Measurements from ENCODE around the gene HPSE2.
"Not testable (repeated sequence)": the region's sequence is repeated elsewhere in the genome, so short reads cannot be mapped to it uniquely, and the experiment has no call there.

HPSE2 gene

DNA sequence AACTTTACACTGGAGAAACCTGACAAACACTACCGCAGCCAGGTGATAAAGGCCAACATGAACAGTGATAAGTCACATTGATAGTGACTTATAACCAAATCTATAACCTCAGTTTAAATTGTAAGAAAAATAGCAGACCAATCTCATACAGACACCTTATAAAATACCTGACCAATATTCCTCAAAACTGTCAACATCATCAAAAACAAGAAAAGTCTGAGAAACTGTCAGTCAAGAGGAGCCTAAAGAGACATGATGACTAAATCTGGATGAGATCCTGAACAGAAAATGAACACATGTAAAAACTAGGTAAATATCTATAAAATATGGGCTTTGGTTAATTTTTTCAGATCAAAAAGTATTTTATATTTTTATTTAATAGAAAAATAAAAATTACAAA lies 233.3 kb downstream of the HPSE2 start:
- no peak for DNase-seq

- DNase-seq = no peak
These were observed 238.1 kb downstream of the HPSE2 start for GRCh38 chr10:98997596-98997995.

DNA sequence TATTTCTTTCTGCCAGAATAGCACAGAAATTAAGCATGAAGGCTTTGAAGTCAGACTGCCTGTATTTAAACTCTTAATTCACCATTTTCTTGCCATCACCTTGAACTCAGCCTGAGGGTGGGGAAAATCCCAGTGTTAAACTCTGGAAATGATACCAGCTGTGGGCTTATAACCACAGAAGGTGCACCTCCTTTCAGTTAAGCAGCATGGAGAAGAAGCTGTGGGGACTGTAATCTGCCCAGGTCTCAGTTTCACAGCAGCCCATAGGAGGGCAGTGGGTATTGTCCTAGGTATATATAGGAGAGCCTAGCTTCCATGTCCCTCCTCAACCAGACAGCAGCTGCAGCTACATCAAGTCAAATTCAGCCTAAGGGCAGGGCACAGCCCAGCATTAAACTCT lies 241.6 kb downstream of the HPSE2 start:
- no peak for DNase-seq

DNA sequence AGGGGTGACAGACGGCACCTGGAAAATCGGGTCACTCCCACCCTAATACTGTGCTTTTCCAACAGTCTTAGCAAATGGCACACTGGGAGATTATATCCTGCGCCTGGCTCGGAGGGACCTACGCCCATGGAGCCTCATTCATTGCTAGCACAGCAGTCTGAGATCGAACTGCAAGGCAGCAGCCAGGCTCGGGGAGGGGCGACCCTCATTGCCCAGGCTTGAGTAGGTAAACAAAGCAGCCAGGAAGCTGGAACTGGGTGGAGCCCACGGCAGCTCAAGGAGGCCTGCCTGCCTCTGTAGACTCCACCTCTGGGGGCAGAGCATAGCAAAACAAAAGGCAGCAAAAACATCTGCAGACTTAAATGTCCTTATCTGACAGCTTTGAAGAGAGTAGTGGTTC lies 251.9 kb downstream of the HPSE2 start:
- DNase-seq = not testable (repeated sequence)

- no peak for DNase-seq
These were observed 255.3 kb downstream of the HPSE2 start for GRCh38 chr10:98980353-98980752.

DNA sequence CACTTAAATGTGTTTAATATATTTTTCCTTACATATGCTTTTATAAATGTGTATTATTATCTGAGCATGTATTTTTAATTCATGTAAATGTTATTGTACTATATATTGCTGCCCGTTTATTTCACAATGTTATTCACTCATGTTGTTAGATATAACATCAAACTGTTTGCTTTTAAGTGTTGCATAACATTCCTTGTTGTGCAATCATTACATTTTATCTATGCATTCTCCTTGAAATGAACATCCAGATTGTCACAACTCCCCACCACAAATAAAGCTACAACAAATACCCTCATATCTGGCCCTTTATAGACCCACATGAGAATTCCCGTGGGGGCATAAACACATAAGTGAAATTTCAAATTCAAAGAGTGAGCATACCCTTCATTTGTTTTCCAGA lies 264.2 kb downstream of the HPSE2 start:
- no peak for DNase-seq

DNA sequence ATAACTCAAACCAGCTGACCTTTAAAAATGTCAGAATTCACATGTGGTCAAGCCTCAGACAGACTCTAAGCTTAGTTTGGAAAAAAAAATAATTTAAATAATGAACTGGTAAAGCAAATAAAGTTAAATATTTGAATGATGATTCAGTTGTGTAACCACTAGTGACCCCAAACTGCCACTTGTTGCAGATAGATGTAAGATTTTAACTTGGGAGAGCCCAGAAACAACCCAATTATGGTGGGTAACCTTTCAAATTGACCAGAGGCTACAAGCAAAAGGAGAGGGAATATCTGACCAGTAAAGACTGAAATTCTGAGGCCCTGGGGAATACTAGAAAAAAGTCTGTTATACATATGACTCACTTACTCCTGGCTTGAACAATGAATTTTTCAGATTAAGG lies 268.1 kb downstream of the HPSE2 start:
- DNase-seq = no peak

- DNase-seq = no peak
These were observed 272.0 kb downstream of the HPSE2 start for GRCh38 chr10:98963608-98964007.

- DNase-seq = no peak
These were observed 276.3 kb downstream of the HPSE2 start for GRCh38 chr10:98959379-98959778.

GRCh38 chr10:98957801-98958200 lies 277.9 kb downstream of the HPSE2 start:
- no peak for DNase-seq

- DNase-seq = no peak
These were observed 278.9 kb downstream of the HPSE2 start for GRCh38 chr10:98956576-98957260.

DNA sequence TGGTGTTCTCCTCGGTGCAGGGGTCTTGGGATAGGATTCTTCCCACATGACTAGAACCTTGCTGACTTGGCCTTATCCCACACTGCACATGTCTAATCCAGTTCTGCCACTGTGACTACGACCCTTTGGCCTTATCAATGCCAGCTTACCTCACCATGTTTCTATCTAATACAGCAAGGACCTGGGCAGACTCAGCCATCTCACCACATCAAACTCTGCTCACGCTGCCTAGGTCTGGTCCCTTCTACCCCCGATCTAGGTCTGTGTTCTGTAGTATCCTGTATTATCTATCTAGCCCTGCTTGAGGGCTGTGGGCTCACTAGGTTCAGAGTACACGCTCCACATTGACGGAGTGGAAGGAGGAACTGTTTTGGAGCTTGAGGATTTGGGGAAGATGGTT lies 282.4 kb downstream of the HPSE2 start:
- no peak for DNase-seq

DNA sequence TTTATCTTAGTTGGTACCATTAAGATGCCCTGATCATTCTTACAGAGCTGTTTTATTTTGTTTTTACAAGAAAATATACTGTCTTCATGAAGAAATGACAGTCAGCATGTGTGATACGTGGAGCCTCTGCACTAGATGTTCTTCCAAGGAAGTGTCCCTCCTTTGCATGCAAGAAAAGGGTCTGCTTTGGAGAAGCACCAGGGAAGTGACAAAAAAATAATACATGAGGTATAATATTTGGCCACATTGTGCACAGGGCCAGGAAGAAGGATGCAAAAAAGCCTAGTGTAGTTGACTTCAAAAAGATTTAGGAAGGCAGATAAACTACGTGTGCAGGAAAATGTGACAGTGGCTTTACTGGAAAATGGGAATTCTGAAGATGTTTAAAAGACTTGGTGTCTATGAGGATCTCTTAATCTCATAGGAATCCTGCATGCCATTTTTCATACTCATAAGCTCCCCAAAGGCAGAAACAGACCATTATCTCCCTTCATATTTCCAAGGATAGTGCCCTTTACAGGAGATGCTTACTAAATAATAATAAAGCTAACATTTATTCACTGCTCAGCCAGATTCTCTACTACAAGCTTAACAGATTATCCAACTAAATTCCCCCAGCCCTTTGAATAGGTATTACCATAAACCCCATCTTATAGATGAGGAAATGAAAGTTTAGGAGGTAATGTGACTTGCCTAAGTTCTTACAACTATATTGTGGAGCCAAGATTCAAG lies 284.2 kb downstream of the HPSE2 start:
- no peak for DNase-seq

- DNase-seq = no peak
These were observed 285.5 kb downstream of the HPSE2 start for GRCh38 chr10:98950106-98950505.

GRCh38 chr10:98949306-98949705 lies 286.3 kb downstream of the HPSE2 start:
- DNase-seq = no peak

DNA sequence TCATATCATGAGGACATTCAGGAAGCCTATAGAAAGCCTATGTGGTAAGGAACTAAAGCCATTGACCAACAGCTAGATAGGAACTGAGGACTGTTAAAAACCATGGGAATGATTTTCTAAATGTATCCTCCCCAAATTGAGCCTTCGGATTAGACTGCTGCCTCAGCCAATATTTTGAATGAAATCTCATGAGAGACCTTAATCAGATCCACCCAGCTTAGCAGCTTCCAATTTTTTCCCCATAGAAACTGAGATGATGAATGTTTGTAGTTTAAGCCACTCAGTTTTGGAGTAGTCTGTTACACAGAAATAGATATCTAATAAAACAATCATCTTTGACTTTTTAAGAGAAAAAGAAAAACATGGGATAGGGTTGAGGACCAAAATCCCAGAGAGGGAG lies 292.0 kb downstream of the HPSE2 start:
- no peak for DNase-seq

DNA sequence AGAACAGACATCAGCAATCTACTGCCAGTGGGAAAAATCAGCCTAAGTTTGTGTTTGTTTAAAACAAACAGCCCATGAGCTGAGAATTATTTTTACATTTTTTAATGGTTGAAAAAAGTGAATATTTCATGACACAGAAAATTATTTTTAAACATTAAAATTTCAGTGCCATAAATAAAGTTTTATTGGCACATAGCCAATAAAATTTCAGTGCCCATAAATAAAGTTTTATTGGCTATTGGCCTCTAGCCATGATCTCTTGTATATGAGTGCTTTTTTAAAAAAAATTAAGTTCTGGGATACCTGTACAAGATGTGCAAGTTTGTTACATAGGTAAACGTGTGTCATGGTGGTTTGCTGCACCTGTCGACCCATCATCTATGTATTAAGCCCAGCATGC lies 305.9 kb downstream of the HPSE2 start:
- DNase-seq = no peak

DNA sequence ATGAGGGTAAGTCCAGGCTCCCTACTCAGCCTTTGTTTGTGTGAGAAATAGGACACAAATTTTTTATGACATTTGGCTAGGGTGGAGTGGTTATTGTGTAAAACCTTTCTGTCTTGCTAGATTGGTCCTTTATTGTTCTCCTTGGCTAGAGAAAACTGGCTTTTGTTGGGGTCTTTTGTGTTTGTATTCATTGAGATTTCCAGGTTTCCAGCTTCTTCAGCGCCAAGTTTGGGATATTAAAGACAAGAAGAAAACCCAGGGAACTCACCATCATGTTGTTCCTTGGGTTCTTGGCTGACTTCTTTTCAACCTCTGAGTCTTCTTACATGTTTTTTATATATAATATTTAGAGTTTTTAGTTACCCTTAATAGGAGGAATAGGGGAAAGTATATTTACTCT lies 310.0 kb downstream of the HPSE2 start:
- no peak for DNase-seq

DNA sequence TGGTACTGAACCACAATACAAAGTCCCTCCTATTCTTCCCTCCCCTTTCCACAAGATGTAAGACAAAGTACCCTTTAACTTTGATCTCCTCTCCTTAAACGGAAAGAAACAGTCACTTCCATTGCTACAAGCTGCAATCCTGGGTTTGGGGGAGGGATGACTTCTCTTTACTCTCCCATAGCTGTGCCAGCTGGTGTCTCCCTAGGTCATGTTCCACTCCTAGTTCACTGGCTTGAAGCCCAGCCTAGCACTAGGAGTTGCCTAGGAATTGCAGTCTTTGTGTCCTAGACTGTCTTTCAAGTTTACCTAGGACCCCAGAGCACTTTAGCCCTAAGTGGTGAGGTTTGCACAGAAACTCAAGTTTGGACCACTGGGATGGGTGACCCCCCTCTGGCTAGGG lies 311.1 kb downstream of the HPSE2 start:
- no peak for DNase-seq

GRCh38 chr10:98921316-98921715 lies 314.3 kb downstream of the HPSE2 start:
- no peak for DNase-seq

DNA sequence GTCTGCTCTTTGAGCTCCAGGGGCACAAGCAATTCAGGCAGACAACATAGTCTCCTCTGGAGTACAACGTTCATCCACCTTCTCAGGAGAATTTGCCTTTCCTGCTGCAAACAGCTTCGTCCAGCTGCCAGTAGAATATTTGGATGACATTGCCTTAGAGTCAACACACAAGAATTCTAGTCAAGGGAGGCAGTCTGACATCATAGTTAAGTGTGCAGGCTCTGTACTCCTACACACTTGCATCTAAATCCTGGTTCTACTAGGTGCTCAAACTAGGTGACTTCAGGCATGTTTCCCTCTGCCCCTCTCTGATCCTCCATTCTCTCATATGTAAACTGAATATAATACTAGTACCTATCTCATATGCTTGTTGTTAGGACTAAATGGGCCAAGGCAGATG lies 314.8 kb downstream of the HPSE2 start:
- no peak for DNase-seq

DNA sequence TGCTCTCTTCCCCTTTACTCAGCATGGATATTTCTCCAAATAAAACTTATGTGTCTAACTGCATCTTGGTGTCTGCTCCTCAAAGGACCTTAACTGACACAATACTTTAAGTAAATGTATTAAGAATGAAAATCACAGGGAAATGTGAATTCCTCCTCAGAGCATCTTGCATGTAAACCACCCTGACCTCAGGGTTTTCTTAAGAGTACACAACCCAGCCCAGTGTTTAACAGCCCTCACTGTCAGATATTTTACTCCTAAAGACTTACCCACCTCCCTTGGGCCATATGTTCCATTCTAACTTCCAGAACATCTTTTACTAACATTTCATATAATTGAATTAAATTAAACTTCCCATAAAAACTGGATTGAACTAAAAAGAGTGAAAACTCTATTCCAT lies 315.3 kb downstream of the HPSE2 start:
- no peak for DNase-seq

GRCh38 chr10:98919899-98920298 lies 315.8 kb downstream of the HPSE2 start:
- DNase-seq = no peak

DNA sequence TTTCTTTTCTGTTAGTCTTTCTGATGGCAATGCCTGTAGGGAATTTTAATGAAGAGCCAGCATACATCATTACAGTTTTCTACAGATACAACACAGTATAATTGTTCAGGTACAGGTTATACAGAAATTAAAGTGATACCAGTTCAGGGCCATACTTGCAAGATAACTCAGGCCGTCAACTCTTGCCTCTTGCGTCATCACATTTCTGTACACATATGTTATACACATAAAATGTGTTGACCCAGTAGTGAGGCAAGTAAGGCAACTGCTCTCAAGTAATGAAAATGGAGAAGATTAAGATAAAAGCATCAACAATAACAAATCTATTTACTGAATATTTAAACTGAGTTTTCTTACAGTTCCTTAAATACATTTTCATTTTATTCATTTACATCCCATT lies 317.8 kb downstream of the HPSE2 start:
- DNase-seq = no peak
